Measurements from ENCODE around the gene P2RX6.

P2RX6 gene

DNA sequence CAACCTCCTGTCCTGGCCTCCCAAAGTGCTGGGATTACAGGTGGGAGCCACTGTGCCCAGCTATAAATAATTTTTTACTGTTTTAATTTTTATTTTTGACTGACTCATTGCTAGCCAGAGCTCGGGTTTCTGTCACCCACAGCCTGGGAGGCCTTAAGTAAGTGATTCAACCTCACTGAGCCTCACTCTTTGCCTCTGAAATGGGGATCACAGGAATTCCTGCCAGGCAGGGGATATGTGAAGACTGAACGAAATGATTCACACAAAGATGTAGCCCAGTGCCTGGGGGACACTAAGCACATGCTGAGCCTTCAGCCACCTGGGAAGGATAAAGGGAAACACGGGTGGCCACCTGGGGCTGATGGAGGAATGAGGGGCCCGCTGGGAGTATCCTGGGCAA, 27.0 kb downstream of the P2RX6 start:
- TF ChIP-seq, protein P1, sequence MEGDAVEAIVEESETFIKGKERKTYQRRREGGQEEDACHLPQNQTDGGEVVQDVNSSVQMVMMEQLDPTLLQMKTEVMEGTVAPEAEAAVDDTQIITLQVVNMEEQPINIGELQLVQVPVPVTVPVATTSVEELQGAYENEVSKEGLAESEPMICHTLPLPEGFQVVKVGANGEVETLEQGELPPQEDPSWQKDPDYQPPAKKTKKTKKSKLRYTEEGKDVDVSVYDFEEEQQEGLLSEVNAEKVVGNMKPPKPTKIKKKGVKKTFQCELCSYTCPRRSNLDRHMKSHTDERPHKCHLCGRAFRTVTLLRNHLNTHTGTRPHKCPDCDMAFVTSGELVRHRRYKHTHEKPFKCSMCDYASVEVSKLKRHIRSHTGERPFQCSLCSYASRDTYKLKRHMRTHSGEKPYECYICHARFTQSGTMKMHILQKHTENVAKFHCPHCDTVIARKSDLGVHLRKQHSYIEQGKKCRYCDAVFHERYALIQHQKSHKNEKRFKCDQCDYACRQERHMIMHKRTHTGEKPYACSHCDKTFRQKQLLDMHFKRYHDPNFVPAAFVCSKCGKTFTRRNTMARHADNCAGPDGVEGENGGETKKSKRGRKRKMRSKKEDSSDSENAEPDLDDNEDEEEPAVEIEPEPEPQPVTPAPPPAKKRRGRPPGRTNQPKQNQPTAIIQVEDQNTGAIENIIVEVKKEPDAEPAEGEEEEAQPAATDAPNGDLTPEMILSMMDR (IDR thresholded peaks at IDR 0.05; ENCODE audit: low read depth, low read length, missing control alignments) = no peak
- in situ Hi-C loops (cut with HindIII; ENCODE audit: low pct_ligation_motif_present, low sequenced_read_pairs) = no loop called here
- H3K27me3 ChIP-seq (replicated peaks) = no peaks in the 10 kb centered on the region
- DNase-seq = peak; percentile 84
- H3K4me3 ChIP-seq (ENCODE audit: low read depth, low read length) = no peak overlapping the region
- H3K36me3 ChIP-seq (replicated peaks) = no peaks in the 10 kb centered on the region
- peak overlapping the region; percentile 61 for H3K27ac ChIP-seq

DNA sequence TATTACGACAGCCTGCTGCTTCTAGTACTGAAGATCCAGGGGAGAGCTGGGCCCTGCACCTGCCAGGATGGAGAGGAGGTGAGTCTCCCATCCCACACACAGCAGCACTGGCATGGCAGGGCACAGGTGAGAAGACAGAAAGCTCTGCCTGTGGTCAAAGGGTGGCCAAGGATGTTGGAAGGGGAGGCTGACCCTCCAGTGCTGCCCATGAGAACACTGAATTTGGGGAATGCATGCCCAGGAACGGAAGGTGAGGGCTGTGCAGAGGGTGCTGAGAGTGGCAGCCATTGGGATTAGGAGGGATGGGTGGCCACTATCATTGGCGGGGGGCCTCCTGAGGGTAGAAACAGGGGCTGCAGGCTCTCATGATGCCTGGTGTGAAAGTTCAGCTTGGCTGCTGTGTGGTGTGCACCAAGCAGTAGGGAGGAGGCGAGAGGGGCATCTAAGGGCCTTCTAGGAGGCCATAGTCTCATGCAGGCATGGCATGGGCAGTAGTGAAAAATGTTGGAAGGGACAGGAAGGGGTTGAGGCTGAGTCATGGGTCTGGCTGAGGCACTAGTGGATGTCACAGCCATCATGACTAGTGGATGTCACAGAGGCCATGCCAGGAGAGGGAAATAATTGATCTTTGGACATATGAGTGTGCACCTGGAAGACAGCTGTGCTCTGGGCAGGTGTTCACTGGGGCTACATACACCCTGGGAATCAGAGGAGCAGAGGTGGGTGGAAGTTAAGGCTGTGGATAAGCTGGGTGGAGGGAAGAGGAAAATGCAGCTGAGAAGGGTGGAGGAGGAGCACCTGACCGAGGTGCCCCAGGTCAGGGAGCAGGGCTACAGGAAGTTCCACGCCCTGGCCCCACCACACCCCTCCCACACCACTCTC, 28.3 kb downstream of the P2RX6 start:
- in situ Hi-C loops (cut with HindIII; ENCODE audit: low pct_ligation_motif_present, low sequenced_read_pairs) = no loop called here
- TF ChIP-seq, protein P1 (IDR thresholded peaks at IDR 0.05; ENCODE audit: low read depth, low read length, missing control alignments) = no peak
- Histone ChIP-seq H3K4me3 (ENCODE audit: low read depth, low read length) (no peak overlapping the region), H3K27me3 (replicated peaks) (no peaks in the 10 kb centered on the region), H3K27ac (no peak overlapping the region), H3K36me3 (replicated peaks) (no peaks in the 10 kb centered on the region)
- DNase-seq = no peak

DNA sequence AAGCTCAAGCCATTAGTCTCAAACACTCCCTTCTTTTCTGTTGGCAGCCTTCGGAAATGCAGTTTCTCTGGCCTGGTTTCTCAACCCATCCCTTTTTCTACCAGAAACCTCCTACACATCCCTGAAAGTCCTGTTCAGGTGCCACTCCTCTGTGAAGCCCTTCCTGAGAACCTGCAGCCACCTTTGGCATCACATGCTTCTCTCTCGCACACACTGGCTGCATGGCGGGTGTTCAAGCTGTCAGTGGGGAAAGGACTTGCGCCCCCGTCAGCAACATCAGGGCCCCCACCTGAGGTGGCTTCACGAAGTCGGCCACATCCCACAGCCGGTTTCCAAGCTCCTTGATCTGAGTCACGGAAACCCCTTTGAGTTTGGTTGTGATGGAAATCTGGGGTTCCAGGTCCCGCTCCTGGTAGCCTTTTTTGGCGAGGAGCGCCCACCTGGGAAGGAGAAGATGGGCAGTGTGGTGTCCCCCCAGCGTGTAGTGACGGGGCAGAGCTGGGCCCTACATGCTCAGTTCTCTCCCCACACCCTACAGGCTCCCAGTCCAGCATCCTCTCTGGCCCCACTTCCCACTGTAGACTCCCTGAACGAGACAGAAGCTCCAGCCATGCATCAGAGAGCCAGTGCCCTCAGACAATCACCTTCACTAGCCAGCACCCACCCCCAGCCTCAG, 29.0 kb downstream of the P2RX6 start:
- DNase-seq = no peak
- Histone ChIP-seq H3K27ac (peak overlapping the region; percentile 91), H3K27me3 (replicated peaks) (no peaks in the 10 kb centered on the region), H3K4me3 (ENCODE audit: low read depth, low read length) (no peak overlapping the region), H3K36me3 (replicated peaks) (no peaks in the 10 kb centered on the region)
- in situ Hi-C loops (cut with HindIII; ENCODE audit: low pct_ligation_motif_present, low sequenced_read_pairs) = no loop called here
- TF ChIP-seq, protein P1 (IDR thresholded peaks at IDR 0.05; ENCODE audit: low read depth, low read length, missing control alignments) = no peak

DNA sequence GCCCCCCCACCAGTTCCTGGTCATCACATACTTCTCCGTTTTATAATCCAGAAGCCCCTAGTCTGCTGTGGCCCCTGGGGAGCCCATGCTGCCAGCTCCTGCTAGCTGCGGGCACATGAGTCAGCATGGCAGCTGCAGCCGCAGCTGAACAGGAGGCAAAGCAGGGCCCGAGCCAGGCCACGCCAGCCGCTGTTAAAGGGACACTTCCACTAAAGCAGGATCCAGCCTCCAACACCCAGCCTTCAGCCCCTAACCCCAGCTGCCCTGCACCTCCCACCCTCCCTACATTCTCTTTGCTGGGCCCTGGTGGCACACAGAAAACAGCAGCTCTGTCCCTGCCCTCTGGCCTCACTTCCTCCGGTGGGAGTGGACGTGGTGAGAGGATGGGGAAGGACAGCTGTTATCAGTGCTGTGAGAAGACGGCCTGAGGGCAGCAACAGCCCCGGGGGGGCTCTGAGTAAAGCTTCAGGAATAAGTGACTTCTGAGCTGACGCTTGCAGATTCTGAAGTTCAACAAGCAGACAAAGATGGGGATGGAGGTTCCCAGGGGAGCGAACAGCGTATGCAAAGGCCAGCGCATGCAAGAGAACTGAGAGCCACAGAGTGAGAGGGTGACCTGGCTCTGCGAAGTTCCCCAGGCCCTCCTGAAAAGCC, 30.1 kb downstream of the P2RX6 start:
- Histone ChIP-seq H3K36me3 (replicated peaks) (no peaks in the 10 kb centered on the region), H3K27ac (peak overlapping the region; percentile 91), H3K27me3 (replicated peaks) (no peaks in the 10 kb centered on the region), H3K4me3 (ENCODE audit: low read depth, low read length) (peak overlapping the region; percentile 43)
- in situ Hi-C loops (cut with HindIII; ENCODE audit: low pct_ligation_motif_present, low sequenced_read_pairs) = no loop called here
- peak; percentile 93 for DNase-seq
- TF ChIP-seq, protein P1 (IDR thresholded peaks at IDR 0.05; ENCODE audit: low read depth, low read length, missing control alignments) = no peak

GRCh38 chr22:21045585-21046294, 30.8 kb downstream of the P2RX6 start, which contains the start of gene LRRC74B:
Gene LRRC74B (plus strand): TSS chr22:21045946. CDS start chr22:21045987, 41 bp downstream.
- in situ Hi-C loops (cut with HindIII; ENCODE audit: low pct_ligation_motif_present, low sequenced_read_pairs) = no loop called here
- TF ChIP-seq, protein P1 (IDR thresholded peaks at IDR 0.05; ENCODE audit: low read depth, low read length, missing control alignments) = no peak
- Histone ChIP-seq H3K36me3 (replicated peaks) (no peaks in the 10 kb centered on the region), H3K27me3 (replicated peaks) (no peaks in the 10 kb centered on the region), H3K4me3 (ENCODE audit: low read depth, low read length) (peak within 1 kb of the TSS; percentile 61), H3K27ac (peak within 1 kb of the TSS; percentile 91)
- DNase-seq = peak; percentile 96
